Measurements from ENCODE around the gene GALNTL6.
"Not testable (repeated sequence)": the region's sequence is repeated elsewhere in the genome, so short reads cannot be mapped to it uniquely, and the experiment has no call there.

The GALNTL6 gene

GRCh38 chr4:172974586-172974985 is 1161.4 kb downstream of the GALNTL6 start:
- no peak for DNase-seq (ENCODE audit: low read depth)
- no peak overlapping the region for H3K4me3 ChIP-seq (ENCODE audit: low read length)
- TF ChIP-seq CTCF (conservative IDR thresholded peaks at IDR 0.05; ENCODE audit: low read depth, low read length): no peak

GRCh38 chr4:172975651-172976229 is 1162.5 kb downstream of the GALNTL6 start:
- no peak for TF ChIP-seq CTCF (conservative IDR thresholded peaks at IDR 0.05; ENCODE audit: low read depth, low read length)
- DNase-seq (ENCODE audit: low read depth): no peak
- H3K4me3 ChIP-seq (ENCODE audit: low read length): no peak overlapping the region

GRCh38 chr4:172977491-172978041 is 1164.4 kb downstream of the GALNTL6 start:
- DNase-seq (ENCODE audit: low read depth); H3K4me3 ChIP-seq (ENCODE audit: low read length): not testable (repeated sequence)

GRCh38 chr4:172978848-172979247 is 1165.6 kb downstream of the GALNTL6 start:
- H3K4me3 ChIP-seq (ENCODE audit: low read length): no peak overlapping the region
- no peak for DNase-seq (ENCODE audit: low read depth)
- no peak for TF ChIP-seq CTCF (conservative IDR thresholded peaks at IDR 0.05; ENCODE audit: low read depth, low read length)

GRCh38 chr4:172979332-172979731 is 1166.1 kb downstream of the GALNTL6 start:
- no peak for DNase-seq (ENCODE audit: low read depth)
- no peak for TF ChIP-seq CTCF (conservative IDR thresholded peaks at IDR 0.05; ENCODE audit: low read depth, low read length)
- no peak overlapping the region for H3K4me3 ChIP-seq (ENCODE audit: low read length)

GRCh38 chr4:172980219-172980618 is 1167.0 kb downstream of the GALNTL6 start:
- TF ChIP-seq CTCF (conservative IDR thresholded peaks at IDR 0.05; ENCODE audit: low read depth, low read length): no peak
- H3K4me3 ChIP-seq (ENCODE audit: low read length): no peak overlapping the region
- no peak for DNase-seq (ENCODE audit: low read depth)

- DNase-seq (ENCODE audit: low read depth): peak; percentile 65
- H3K4me3 ChIP-seq (ENCODE audit: low read length): no peak overlapping the region
- no peak for TF ChIP-seq CTCF (conservative IDR thresholded peaks at IDR 0.05; ENCODE audit: low read depth, low read length)
Observed at GRCh38 chr4:172982151-172982590, 1169.0 kb downstream of the GALNTL6 start.
